B cell (primary cell): ENCODE results near the gene OR4K15. TPM values are rescaled to one million over a fixed set of nuclear protein-coding genes. Genes with fewer than 3 reads are reported as not detected.

Experiments used
- polyA plus RNA-seq: library from polyadenylated mRNA; depleted of rRNA; stranded (reverse); fragments of >200 nt; gene quantifications from 2 replicates; pipeline ENCODE4 v1.2.3, GENCODE V29; 2012
- total RNA-seq, 2 donors: library from RNA; stranded (reverse); fragments of 120-200 nt in 1 of 2; gene quantifications; 1 replicate in 1 of 2; 2 replicates in 1 of 2; pipeline versions ENCODE4 v1.2.3 to v1.2.4, GENCODE V29; 2013 to 2022

The OR4K15 gene
- total and polyA plus RNA-seq, 2 donors (not counting 1 experiment from before 2014, with no cell fraction given) = not detected

Other genes starting within 250 kb of the OR4K15 start
- gene OR4Q3, start 232.0 kb upstream of the OR4K15 start, total RNA-seq = not detected in 2 replicates
- gene OR4Q3, start 232.0 kb upstream of the OR4K15 start, polyA plus RNA-seq = not detected in 2 replicates
- gene OR4M1, start 202.1 kb upstream of the OR4K15 start, total RNA-seq = not detected in 2 replicates
- not detected in 2 replicates for gene OR4M1, start 202.1 kb upstream of the OR4K15 start, polyA plus RNA-seq
- not detected in 2 replicates for gene OR4N2, start 171.8 kb upstream of the OR4K15 start, total RNA-seq
- not detected in 2 replicates for gene OR4N2, start 171.8 kb upstream of the OR4K15 start, polyA plus RNA-seq
- not detected in 2 replicates for gene OR4K2, start 100.4 kb upstream of the OR4K15 start, total RNA-seq
- gene OR4K2, start 100.4 kb upstream of the OR4K15 start, polyA plus RNA-seq = not detected in 2 replicates
- not detected in 2 replicates for gene OR4K5, start 55.0 kb upstream of the OR4K15 start, total RNA-seq
- gene OR4K5, start 55.0 kb upstream of the OR4K15 start, polyA plus RNA-seq = not detected in 2 replicates
- gene OR4K1, start 44.7 kb upstream of the OR4K15 start, total RNA-seq = not detected in 2 replicates
- gene OR4K1, start 44.7 kb upstream of the OR4K15 start, polyA plus RNA-seq = not detected in 2 replicates
- gene OR4Q2, start 26.6 kb downstream of the OR4K15 start, total RNA-seq = not detected in 2 replicates
- gene OR4Q2, start 26.6 kb downstream of the OR4K15 start, polyA plus RNA-seq = not detected in 2 replicates
- gene OR4K14, start 43.7 kb downstream of the OR4K15 start, total RNA-seq = not detected in 2 replicates
- gene OR4K14, start 43.7 kb downstream of the OR4K15 start, polyA plus RNA-seq = not detected in 2 replicates
- not detected in 2 replicates for gene OR4K13, start 60.4 kb downstream of the OR4K15 start, total RNA-seq
- gene OR4K13, start 60.4 kb downstream of the OR4K15 start, polyA plus RNA-seq = not detected in 2 replicates
- not detected in 2 replicates for gene OR4L1, start 84.5 kb downstream of the OR4K15 start, total RNA-seq
- not detected in 2 replicates for gene OR4L1, start 84.5 kb downstream of the OR4K15 start, polyA plus RNA-seq
- not detected in 2 replicates for gene OR4K17, start 135.1 kb downstream of the OR4K15 start, total RNA-seq
- gene OR4K17, start 135.1 kb downstream of the OR4K15 start, polyA plus RNA-seq = not detected in 2 replicates
- not detected in 2 replicates for gene OR4N5, start 163.2 kb downstream of the OR4K15 start, total RNA-seq
- gene OR4N5, start 163.2 kb downstream of the OR4K15 start, polyA plus RNA-seq = not detected in 2 replicates
- gene OR11G2, start 215.3 kb downstream of the OR4K15 start, total RNA-seq = not detected in 2 replicates
- gene OR11G2, start 215.3 kb downstream of the OR4K15 start, polyA plus RNA-seq = not detected in 2 replicates
- not detected in 2 replicates for gene OR11H6, start 248.1 kb downstream of the OR4K15 start, total RNA-seq
- gene OR11H6, start 248.1 kb downstream of the OR4K15 start, polyA plus RNA-seq = not detected in 2 replicates